ENCODE data around the gene DCC. TPM values are rescaled to one million over a fixed set of nuclear protein-coding genes. Genes with fewer than 3 reads are reported as not detected.

DCC gene
- total RNA-seq, 1 donor from 2014 or later: 0.06 TPM

DNA sequence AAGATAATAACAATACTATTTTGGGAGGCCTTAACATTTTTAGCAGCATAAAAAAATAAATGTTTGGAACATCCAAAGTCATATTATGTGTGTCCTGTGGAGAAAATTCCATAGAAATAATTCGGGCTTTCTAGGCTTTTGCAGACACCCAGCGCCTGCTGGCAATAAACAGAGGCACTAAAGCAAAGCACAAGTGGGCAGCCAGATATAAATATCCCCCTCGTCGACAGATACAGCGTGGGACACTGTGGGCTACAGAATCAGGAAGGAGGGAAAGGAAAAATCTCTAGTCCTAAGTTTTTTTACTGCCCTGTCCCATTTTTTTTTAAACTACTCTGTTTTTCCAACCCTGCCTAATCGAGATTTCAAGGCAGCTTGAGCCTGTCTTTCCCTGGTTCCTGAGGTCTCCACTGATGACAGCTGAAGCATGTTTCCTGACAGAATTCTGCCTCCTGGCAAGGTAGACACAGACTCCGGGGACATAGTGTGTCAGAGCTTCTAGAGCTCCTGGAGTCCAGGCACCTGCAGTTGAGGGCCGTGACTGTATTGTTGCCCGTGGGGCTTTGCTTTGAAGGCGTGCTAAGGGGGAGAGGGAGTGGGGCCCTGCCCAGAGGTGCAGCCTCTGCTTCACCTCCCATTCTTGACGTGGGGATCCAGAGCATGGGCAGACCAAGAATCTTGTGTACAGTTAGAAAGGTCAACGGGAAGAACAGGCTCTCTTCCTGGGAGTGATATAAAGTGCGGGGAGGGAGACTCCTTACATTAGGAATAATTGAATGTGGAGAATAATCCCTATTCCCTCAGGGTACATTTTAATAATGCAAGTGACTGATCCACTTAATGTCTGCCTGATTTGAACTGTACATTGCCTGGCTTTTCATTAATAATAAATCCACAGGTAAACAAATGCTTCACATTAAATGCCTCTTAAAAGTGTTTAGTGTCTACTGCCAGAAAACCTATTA, 232.3 kb downstream of the DCC start:
- no peak for DNase-seq (ENCODE audit: extremely low read depth, low read depth, low spot score)

DNA sequence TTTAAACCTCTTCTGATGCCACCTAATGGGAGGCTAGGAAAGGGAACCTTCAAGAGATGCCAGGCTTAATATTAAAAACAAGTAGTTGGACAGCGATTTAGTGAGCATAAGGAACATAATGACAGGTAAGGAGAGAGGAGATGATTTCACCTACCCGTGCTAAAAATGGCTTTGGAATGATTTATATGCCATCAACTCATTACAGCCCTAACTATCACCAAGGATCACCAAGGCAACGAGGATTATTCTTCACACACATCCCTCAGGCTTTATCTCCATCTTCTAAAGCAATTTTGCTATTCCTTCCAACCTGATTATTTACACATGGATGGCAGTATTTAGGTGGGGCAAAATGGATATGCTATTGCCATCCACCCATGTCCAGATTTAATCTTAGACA, 237.8 kb downstream of the DCC start:
- no peak for DNase-seq (ENCODE audit: extremely low read depth, low read depth, low spot score)

DNA sequence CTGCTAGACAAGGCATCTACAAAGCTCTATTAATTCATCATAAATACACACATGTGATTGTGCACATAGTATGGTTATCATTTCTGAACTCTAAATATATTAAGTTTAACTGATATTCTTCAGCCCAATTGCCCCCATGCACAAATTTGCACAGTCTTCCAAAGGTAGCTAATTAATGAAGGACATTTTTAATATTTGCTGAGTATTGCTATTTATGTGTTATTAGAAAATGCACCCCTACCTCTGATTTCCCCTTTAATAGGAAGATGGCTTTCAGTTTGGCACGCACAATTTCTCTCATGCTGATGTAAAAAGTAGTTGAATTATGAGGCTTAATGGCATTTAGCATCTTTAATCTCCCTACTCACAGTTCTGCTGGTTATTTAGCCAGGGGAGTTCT, 242.1 kb downstream of the DCC start:
- DNase-seq (ENCODE audit: extremely low read depth, low read depth, low spot score): no peak

DNA sequence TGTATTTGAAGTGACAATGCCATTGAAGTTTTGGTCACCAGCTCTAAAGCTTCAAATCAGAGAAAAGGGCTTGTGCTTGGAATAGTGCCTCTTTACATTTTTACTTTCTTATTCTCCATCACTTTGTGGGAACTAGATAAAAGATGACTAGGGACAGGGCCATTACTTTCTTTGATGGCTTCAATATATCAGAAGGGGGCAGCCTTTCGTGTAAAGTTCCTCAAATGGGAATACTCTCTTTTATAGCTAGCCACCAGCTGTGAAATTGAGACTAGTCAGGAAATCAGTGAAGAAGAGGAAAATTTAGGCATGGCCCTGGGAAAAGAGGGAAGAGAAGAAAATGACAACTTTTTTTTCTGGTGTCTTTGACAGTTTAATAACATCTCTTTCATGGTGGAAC, 242.5 kb downstream of the DCC start:
- no peak for DNase-seq (ENCODE audit: extremely low read depth, low read depth, low spot score)

DNA sequence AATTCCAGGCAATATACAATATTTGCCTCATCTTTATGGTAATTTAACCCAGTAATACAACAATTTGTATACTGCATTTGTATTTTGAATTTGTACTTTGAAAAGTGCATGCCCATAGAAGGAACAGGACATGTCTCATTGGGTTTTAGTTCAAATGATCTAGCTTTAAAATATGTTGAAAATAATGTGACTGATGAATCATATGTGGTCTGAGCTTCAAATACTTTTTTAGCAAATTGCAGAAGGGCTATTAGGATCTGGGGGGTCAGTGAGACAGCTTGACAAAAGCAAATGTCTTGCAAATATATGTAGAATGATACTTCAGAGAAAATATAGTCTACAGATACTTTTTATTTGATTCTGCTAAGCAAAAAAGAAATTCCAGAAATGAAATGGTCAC, 248.9 kb downstream of the DCC start:
- no peak for DNase-seq (ENCODE audit: extremely low read depth, low read depth, low spot score)

DNA sequence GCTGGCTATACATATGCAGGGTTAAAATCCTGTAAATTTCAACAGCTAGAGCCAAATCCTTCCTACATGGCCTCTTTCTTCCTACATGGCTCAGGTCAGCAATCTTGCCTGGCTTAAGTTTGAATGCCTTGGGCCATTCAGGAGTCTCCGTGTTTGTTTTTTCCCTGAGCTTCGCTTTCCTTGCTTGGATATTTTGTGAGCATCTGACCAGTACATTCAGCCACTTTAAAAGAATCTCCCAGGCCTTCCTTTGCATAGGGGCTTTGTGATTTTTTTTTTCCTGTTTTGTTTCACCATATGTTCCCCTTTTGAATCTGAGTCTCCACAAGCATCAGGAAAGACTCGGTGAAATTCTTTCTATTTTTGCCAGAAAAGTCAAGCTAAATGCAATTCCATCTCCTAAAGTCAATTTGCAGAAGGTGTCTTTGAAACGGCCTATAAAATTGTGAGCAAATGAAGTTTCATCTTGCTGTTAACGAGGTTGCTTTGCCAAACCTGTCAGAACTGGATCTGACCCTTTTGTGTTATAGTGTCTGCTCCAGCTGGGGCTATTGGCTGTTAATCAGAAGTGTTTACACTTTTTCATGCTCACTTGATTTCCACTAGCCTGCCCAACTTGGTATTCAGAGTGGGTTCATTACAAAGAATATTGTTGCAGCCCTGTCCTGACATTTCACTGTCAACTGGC, 256.9 kb downstream of the DCC start:
- DNase-seq (ENCODE audit: extremely low read depth, low read depth, low spot score): no peak

DNA sequence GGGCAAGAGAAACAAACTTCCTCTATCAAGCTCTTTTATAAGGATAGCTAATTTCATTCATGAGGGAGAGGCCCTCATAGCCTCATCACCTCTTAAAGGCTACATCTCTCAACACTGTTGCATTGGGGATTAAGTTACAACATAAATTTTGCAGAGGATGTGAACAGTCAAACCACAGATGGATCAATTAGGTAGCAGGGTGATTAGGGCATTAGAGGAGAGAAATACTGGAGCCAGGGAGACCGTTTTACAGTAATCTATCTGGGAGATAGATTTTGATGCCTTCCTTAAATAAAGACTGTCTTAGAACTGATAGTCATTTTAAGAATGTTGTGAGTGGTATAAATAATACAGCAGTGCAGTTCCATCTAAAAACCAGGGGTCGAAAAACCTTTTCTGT, 258.9 kb downstream of the DCC start:
- no peak for DNase-seq (ENCODE audit: extremely low read depth, low read depth, low spot score)

DNA sequence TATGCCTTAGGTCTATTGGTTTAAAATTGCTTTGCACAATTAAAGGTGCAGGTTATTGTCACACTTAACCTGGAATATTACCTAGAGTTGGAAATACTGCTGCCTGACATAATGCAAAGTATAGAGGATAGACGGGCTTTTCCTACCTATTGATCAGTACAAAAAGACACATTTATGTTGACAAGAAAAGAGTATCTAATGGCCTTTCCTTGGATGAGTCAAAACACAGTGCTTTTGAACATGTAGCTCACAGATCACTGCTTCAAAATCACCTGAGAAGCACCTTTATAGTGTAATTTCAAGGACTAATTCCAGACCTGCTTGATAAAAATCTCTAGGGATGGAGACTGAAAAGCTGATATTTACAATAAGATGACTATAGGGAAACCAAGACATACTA, 262.8 kb downstream of the DCC start:
- DNase-seq (ENCODE audit: extremely low read depth, low read depth, low spot score): no peak

DNA sequence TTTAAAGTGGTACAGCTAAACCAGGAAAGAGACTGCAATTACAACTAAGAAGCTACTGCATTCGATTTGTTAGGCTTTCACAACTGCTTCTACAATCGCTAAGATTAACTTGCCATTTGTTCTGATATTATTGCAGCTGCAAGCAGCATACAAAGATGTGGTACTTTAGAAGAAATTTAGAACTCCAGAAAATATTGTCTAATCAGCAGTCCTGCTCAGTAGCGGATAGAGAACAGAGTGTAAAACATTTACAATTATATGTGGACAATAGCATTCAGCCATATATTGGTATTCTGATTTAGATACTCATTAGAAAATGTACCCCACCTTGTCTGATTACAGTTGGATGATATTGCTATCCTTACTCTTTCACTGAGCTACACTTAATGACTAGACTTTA, 265.3 kb downstream of the DCC start:
- DNase-seq (ENCODE audit: extremely low read depth, low read depth, low spot score): no peak

DNA sequence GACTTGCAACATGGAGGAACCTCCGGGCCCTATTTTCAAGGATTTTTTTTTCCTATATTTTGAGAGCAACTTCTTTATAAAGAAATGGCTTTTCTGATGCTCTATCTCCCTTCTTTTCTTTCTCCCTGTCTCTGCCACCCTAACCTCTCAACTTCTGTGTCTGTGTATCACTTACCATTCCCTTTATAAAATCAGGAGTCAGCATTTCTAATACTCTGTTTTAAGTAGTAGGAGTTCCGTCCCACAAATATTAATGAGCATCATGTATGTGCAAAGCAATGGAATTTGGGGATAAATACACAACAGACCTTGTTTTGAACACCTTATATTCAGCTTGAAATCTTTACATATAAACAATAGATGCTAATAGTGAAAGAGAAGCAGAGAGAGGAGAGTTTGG, 268.0 kb downstream of the DCC start:
- no peak for DNase-seq (ENCODE audit: extremely low read depth, low read depth, low spot score)

DNA sequence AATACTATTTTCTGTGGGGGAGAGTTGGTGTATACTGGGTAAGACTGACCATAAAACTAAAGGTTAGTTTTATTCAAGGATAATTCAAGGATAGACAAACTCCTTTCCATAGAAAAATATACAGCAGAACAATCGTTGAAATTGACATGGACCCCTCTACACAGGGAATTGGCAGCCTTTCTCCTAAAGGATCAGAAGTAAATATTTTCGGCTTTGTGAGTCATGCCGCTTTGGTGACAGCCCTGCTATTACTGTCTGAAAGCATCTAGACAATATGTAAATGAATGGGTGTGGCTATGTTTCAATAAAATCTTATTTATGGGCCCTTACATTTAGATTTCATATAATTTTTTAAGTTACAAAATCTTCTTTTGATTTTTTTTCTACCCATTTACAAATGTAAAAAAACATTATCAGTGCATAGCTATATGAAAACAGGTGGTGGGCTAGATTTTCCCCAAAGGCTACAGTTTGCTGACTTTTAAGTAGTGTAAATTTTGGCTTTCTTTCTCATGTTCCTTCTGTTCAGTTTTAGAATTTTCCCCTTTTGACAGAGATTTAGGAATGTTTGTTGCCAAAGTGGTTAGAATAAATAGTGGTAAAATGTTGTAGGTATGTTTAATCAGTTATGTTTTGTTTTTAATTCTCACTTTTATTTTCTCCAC, 270.6 kb downstream of the DCC start:
- DNase-seq (ENCODE audit: extremely low read depth, low read depth, low spot score): no peak

DNA sequence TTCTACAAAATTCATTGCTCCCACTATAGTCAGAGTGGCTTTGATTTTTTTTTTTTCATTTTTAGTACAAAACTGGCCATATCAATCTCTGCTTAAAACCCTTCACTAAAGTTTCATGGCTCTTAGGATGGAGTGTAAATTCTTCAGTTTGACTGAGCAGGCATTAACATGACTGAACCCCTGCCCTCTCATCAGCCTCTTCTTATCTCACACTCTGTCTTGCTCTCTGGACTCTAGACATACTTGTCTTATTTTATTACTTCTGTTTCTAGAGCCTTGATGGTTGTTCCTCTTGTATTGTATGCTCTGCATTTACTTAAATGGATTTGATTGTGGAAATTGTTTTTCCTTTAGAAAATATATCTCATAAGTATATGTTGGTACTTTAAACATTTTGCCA, 272.4 kb downstream of the DCC start:
- no peak for DNase-seq (ENCODE audit: extremely low read depth, low read depth, low spot score)

DNA sequence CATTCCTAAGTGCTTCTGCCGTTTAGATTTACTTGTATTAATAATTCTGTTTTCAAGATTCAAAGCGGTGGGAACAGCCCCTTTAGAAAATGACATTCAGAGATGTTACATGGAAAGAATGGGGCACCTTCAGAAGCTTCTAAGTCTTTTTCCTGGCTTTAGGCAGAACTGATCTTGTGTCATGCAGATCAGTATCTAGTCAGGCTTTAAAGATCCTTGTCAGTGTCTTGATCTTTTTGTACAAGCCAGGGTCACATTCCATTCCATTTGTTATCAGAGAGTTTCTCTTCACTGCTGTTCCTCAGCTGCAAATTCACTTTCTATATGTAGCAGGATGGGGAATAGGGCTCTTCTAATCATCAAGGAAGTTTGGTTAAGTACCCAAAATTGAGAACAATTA, 275.3 kb downstream of the DCC start:
- DNase-seq (ENCODE audit: extremely low read depth, low read depth, low spot score): no peak

DNA sequence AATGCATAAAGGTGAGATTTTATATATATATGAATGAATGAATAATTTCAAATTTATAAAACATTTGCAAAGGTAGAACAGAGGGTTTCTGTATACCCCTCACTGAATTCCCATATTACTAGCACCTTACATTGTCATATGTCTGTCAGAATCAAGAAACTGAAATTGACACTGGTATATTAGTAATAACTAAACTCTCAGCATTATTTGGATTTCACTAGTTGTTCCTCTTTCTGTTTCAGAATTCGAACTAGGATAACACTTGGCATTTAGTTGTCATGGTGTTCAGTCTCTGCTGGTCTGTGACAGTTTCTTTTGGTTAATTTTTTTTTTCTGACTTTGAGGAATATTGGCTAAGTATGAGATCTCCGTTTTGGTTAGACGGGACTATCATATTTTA, 275.9 kb downstream of the DCC start:
- DNase-seq (ENCODE audit: extremely low read depth, low read depth, low spot score): no peak

DNA sequence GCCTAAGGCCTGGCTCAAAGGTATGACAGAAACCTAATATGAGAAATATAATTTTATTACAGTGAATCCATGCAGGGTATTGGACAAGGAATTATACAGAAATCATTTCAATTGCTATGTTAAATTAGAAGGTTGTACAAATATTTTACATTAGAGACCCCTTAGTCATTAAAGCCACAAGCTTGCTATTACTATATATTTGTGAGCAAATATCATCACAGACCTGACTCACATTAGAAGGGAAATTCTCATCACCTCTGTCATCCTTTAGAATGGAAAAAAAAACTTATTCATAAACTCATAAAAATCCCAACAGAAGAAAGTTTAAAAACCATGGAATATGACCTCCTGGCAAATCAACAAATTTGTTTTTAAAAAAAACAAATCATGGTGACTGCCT, 277.9 kb downstream of the DCC start:
- no peak for DNase-seq (ENCODE audit: extremely low read depth, low read depth, low spot score)

DNA sequence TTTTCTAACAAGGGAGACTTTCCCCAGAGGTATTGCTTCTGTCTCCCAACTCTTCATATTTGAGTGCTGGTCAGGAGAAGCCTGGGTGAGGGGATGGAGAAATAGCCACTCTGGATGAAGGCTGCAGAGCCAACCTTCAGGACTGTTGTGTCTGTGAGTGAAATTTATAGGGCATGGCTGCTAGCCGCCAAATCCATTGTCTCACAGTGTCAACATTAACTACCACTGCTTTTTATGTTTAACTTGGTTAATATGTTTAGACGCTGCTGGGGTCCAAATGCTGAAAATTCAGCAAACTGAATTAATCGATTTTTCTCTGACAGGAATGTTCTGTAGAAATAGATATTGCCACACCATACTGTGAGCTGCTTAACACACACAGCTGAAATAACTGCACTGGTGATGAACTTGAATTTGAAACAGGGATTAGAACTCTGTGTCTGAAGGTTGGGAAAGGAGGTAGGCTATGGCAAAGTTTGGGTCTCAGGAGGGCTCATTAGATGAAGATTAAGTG, 281.0 kb downstream of the DCC start:
- no peak for DNase-seq (ENCODE audit: extremely low read depth, low read depth, low spot score)

DNA sequence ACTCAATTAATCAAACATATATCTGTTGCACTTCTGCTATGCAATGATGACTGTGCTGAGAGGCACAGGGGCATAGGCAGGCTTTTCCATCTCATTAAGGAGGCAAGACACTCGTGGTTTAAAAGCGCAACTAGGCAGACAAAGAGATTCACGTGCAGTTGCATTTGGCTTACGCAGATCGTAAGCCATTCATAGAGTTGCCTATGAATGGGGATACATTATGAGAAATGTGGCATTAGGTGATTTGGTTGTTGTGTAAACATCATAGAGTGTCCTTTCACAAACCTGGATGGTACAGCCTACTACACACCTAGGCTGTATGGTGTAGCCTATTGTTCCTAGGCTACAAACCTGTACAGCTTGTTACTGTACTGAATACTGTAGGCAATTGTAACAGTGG, 284.7 kb downstream of the DCC start:
- DNase-seq (ENCODE audit: extremely low read depth, low read depth, low spot score): no peak

DNA sequence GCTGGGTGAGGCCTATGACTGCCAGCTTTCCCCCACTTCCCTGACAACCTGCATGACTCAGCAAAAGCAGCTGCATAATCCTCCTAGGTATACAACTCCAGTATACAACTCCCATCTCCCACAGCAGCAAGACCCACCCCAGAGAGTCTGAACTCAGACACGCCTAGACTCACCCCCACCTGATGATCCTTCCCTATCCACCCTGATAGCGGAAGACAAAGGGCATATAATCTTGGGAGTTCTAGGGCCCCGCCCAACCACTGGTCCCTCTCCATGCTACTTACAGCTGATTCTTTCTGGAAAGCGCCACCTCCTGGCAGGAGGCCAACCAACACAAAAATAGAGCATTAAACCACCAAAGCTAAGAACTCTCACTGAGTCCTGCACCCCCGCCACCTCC, 296.5 kb downstream of the DCC start:
- no peak for DNase-seq (ENCODE audit: extremely low read depth, low read depth, low spot score)

DNA sequence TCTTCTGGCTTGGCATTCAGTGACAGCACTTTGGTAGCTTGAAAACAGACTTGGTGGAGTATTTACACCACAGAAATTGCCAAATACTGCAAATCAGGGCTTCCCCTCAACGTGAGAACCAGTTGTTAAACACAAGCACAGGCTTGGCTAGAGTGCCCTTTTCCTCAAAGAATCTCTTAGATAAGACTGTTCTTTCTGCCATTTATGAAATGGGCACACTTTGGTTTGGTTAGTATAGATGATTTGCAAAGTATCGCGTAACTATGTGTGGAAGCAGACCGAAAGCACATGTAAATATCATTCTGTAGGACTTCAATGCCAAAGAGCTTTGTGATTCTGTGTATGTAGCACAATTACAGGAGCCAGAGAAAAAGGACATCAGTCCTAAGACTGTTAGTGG, 308.2 kb downstream of the DCC start:
- DNase-seq (ENCODE audit: extremely low read depth, low read depth, low spot score): no peak

DNA sequence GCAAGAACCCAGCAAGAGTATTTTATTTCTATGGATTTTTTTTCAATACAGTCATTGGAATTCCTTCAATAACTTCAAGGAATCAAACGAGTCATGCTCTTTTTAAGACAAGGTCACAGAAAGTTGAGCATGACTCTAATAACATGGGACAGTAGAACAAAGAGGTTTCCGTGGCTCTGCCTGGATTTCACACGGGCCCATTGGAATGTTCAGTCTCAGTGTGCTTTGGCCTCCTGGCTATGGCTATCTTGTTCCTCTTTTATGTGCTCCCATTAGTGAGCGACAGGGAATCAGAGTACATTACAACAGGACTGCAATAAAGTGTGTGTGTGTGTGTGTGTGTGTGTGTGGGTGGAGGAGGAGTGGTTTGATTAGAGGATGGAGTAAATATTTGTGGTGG, 312.4 kb downstream of the DCC start:
- no peak for DNase-seq (ENCODE audit: extremely low read depth, low read depth, low spot score)

DNA sequence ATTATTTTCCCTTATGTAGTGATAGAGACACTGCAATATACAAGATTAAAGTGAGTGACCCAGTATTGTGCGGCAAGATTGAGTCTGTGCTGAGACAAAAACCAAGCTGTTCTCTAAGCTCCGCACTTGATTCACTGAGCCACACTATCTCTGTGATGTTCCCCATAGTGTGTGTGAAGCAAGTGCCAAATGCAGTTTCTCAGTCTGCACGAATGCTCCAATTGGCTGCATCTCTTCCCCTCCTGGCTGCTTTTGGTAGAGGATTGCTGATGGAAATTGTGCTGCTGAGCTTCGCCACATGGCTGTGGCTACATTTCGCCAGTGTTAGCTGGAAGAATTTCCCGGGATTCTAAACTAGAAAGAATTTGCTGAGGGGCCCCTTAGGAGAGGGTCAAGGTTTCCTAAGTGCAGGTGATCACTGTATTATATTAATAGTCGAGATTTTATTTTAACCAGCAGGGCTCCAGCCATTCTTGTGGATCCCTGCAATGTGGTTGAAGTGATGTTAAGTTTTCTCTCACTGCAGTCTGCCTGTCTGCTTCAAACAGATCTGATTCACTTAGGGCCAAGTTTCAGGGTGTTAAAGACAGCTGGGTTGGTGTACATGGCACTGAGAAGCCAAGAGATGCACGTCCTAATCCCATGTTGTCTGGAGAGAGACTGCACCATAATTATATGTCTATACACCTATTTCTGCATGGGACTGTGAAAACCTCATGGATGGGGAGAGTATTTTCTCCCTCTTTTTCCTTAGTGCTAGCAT, 317.2 kb downstream of the DCC start:
- DNase-seq (ENCODE audit: extremely low read depth, low read depth, low spot score): no peak

Measured in glomerular endothelial cell (primary cell).